OCI-LY1 (cell line): ENCODE measurements around the gene STAG1.

ENCODE experiments used
- CTCF ChIP-seq: fragments of 200-600 bp; sonication (generic), shearing (Covaris generic); IDR thresholded peaks from 2 replicates; pipeline ENCODE4 v1.5.1; 2017; ENCODE audit warnings: mild to moderate bottlenecking, antibody characterized with exemption, low read length, moderate library complexity, mixed read lengths
- EZH2 ChIP-seq: fragments of 200-600 bp; sonication (generic), shearing (Covaris generic); IDR thresholded peaks from 2 replicates; pipeline ENCODE4 v1.8.0; 2017; ENCODE audit warnings: borderline replicate concordance, mixed run types, mild to moderate bottlenecking, antibody characterized with exemption, low read length, moderate library complexity, mixed read lengths

- TF ChIP-seq CTCF (no peak), EZH2 (no peak)
Measured at GRCh38 chr3:136733317-136733833, 18.8 kb downstream of the STAG1 start.
